IPS DF 19.7 (cell line): ENCODE data around the gene MTHFSD.
"Not testable (repeated sequence)": the region's sequence is repeated elsewhere in the genome, so short reads cannot be mapped to it uniquely, and the experiment has no call there.

Source experiments
- DNase-seq: peaks from one replicate; pipeline ENCODE4 v3.0.0-alpha.2; 2013; ENCODE audit warnings: low read depth, low spot score

MTHFSD gene

GRCh38 chr16:86554917-86555703 lies at the start of gene MTHFSD:
Gene MTHFSD (minus strand): TSS chr16:86555235. CDS start chr16:86555184, 51 bp downstream.
- DNase-seq, result no peak

GRCh38 chr16:86604436-86605193 lies 49.6 kb upstream of the MTHFSD start:
- DNase-seq, result no peak

- DNase-seq, result no peak
These were observed 47.5 kb upstream of the MTHFSD start for GRCh38 chr16:86602521-86602920.

GRCh38 chr16:86601356-86601755 lies 46.3 kb upstream of the MTHFSD start:
- no peak for DNase-seq

GRCh38 chr16:86598607-86599565 lies 43.9 kb upstream of the MTHFSD start:
- no peak for DNase-seq

GRCh38 chr16:86597880-86598606 lies 43.0 kb upstream of the MTHFSD start:
- DNase-seq, result no peak

GRCh38 chr16:86597126-86597879 lies 42.3 kb upstream of the MTHFSD start:
- DNase-seq, result no peak

- no peak for DNase-seq
These were observed 41.1 kb upstream of the MTHFSD start for GRCh38 chr16:86595983-86596605.

GRCh38 chr16:86594721-86595120 lies 39.7 kb upstream of the MTHFSD start:
- DNase-seq, result no peak

GRCh38 chr16:86593913-86594620 lies 39.0 kb upstream of the MTHFSD start:
- DNase-seq, result no peak

- DNase-seq, result no peak
These were observed 36.2 kb upstream of the MTHFSD start for GRCh38 chr16:86591270-86591669.

GRCh38 chr16:86590501-86591144 lies 35.6 kb upstream of the MTHFSD start:
- DNase-seq, result no peak

- DNase-seq, result not testable (repeated sequence)
These were observed 32.9 kb upstream of the MTHFSD start for GRCh38 chr16:86587955-86588354.

- no peak for DNase-seq
These were observed 32.5 kb upstream of the MTHFSD start for GRCh38 chr16:86587487-86587886.

- no peak for DNase-seq
These were observed 31.0 kb upstream of the MTHFSD start for GRCh38 chr16:86585821-86586611.

- no peak for DNase-seq
These were observed 30.0 kb upstream of the MTHFSD start for GRCh38 chr16:86584726-86585721.
